RWPE1 (cell line): Measurements from ENCODE around the gene TNFSF10.
A peak's percentile ranks its signal among the peaks of the same experiment; 100 is the strongest.

Experiments used
- CTCF ChIA-PET: fragments of 350-600 bp; sonication (Branson Sonifier 250); formaldehyde crosslinking; extraction: SDS; loops from one replicate; lab custom pipeline; 2021; lab: Yijun Ruan, JAX
- POLR2A ChIA-PET: fragments of 400-600 bp; formaldehyde crosslinking; extraction: SDS; loops from one replicate; lab custom pipeline; 2020; ENCODE audit warnings: antibody characterized with exemption; ENCODE audit not compliant: low non-redundant PET; lab: Yijun Ruan, JAX
- DNase-seq: peaks from one replicate; pipeline ENCODE4 v3.0.0; 2012; ENCODE audit warnings: low spot score
- H3K27ac ChIP-seq: fragments of 450-650 bp; 2 replicates; pipeline ENCODE4 v1.5.1; 2017
- CTCF ChIP-seq: fragments of 450-650 bp; conservative IDR thresholded peaks from 2 replicates; pipeline ENCODE4 v1.5.1; 2017; ENCODE audit warnings: low read depth, mild to moderate bottlenecking

TNFSF10 gene

GRCh38 chr3:172552607-172553006, 29.4 kb upstream of the TNFSF10 start:
- H3K27ac ChIP-seq = no peak overlapping the region
- no peak for TF ChIP-seq CTCF
- ChIA-PET CTCF (no interaction called here), POLR2A (no interaction called here)
- DNase-seq = no peak

GRCh38 chr3:172551874-172552273, 28.6 kb upstream of the TNFSF10 start:
- ChIA-PET POLR2A (no interaction called here), CTCF (no interaction called here)
- TF ChIP-seq CTCF = no peak
- H3K27ac ChIP-seq = no peak overlapping the region
- DNase-seq = no peak

GRCh38 chr3:172550347-172550943, 27.2 kb upstream of the TNFSF10 start:
- POLR2A ChIA-PET = no interaction called here
- H3K27ac ChIP-seq = peak overlapping the region; percentile 66
- CTCF ChIA-PET = interaction anchor here (0.7 to 1.0 kb wide), 3 partner anchors 45 to 62 kb away, joined by 3 to 5 read pairs (median 3); no protein-coding TSS in a partner anchor
- TF ChIP-seq CTCF = no peak
- DNase-seq = peak; percentile 84

- ChIA-PET CTCF (interaction anchor here (0.6 kb wide), 1 partner anchor 47 kb away, joined by 3 read pairs; no protein-coding TSS in a partner anchor), POLR2A (no interaction called here)
- H3K27ac ChIP-seq = peak overlapping the region; percentile 35; the same call in 1 of the 2 replicates
- TF ChIP-seq CTCF = no peak
- no peak for DNase-seq
These were observed 25.9 kb upstream of the TNFSF10 start for GRCh38 chr3:172549144-172549543.

- H3K27ac ChIP-seq = peak overlapping the region; percentile 61
- POLR2A ChIA-PET = no interaction called here
- TF ChIP-seq CTCF = no peak
- DNase-seq = no peak
- CTCF ChIA-PET = no interaction called here
These were observed 23.5 kb upstream of the TNFSF10 start for GRCh38 chr3:172546628-172547214.

GRCh38 chr3:172546105-172546504, 22.9 kb upstream of the TNFSF10 start:
- POLR2A ChIA-PET = no interaction called here
- peak overlapping the region; percentile 86 for H3K27ac ChIP-seq
- TF ChIP-seq CTCF = no peak
- DNase-seq = peak; percentile 85
- CTCF ChIA-PET = interaction anchor here (0.6 kb wide), 1 partner anchor 69 kb away, joined by 4 read pairs; no protein-coding TSS in a partner anchor
